HS-27A (cell line): ENCODE measurements around the gene PAGE2.
"Not testable (repeated sequence)": the region's sequence is repeated elsewhere in the genome, so short reads cannot be mapped to it uniquely, and the experiment has no call there.

Source experiments
- DNase-seq: peaks from one replicate; pipeline ENCODE4 v3.0.0-alpha.2; 2012; ENCODE audit warnings: low read depth, missing footprints

PAGE2 gene

GRCh38 chrX:55088795-55089489 is at the start of gene PAGE2:
PAGE2 (plus strand) TSS chrX:55089018; CDS start chrX:55090021, 1,003 bp downstream.
- no peak for DNase-seq

- no peak for DNase-seq
Observed at GRCh38 chrX:55039471-55039870, 49.3 kb upstream of the PAGE2 start.

- no peak for DNase-seq
Observed at GRCh38 chrX:55041514-55041913, 47.3 kb upstream of the PAGE2 start.

GRCh38 chrX:55050599-55050998 is 38.2 kb upstream of the PAGE2 start:
- not testable (repeated sequence) for DNase-seq

GRCh38 chrX:55056820-55057674 is 31.8 kb upstream of the PAGE2 start:
- DNase-seq = no peak

- no peak for DNase-seq
Observed at GRCh38 chrX:55057675-55058249, 31.1 kb upstream of the PAGE2 start.

- not testable (repeated sequence) for DNase-seq
Observed at GRCh38 chrX:55067180-55067579, 21.6 kb upstream of the PAGE2 start.

- DNase-seq = no peak
Observed at GRCh38 chrX:55072286-55072685, 16.5 kb upstream of the PAGE2 start.

- DNase-seq = no peak
Observed at GRCh38 chrX:55074851-55075467, 13.9 kb upstream of the PAGE2 start, which contains the start of gene PAGE2B. PAGE2B (plus strand) TSS chrX:55075030; CDS start chrX:55076042, 1,012 bp downstream.

GRCh38 chrX:55098691-55099090 is 9.9 kb downstream of the PAGE2 start:
- DNase-seq = no peak

GRCh38 chrX:55099162-55099561 is 10.3 kb downstream of the PAGE2 start:
- no peak for DNase-seq

GRCh38 chrX:55102754-55103153 is 13.9 kb downstream of the PAGE2 start:
- no peak for DNase-seq

GRCh38 chrX:55107262-55107661 is 18.4 kb downstream of the PAGE2 start:
- DNase-seq = no peak

GRCh38 chrX:55107911-55108310 is 19.1 kb downstream of the PAGE2 start:
- no peak for DNase-seq

GRCh38 chrX:55109306-55109705 is 20.5 kb downstream of the PAGE2 start:
- no peak for DNase-seq

GRCh38 chrX:55111578-55112254 is 22.9 kb downstream of the PAGE2 start:
- DNase-seq = no peak

- DNase-seq = not testable (repeated sequence)
Observed at GRCh38 chrX:55116589-55116988, 27.8 kb downstream of the PAGE2 start.

GRCh38 chrX:55118574-55118973 is 29.8 kb downstream of the PAGE2 start:
- no peak for DNase-seq

GRCh38 chrX:55119271-55119670 is 30.5 kb downstream of the PAGE2 start:
- DNase-seq = no peak

- no peak for DNase-seq
Observed at GRCh38 chrX:55119712-55120111, 30.9 kb downstream of the PAGE2 start.

- no peak for DNase-seq
Observed at GRCh38 chrX:55120761-55121358, 32.0 kb downstream of the PAGE2 start.
